ENCODE data around the gene RGS7.
"Not testable (repeated sequence)": the region's sequence is repeated elsewhere in the genome, so short reads cannot be mapped to it uniquely, and the experiment has no call there.

The RGS7 gene

DNA sequence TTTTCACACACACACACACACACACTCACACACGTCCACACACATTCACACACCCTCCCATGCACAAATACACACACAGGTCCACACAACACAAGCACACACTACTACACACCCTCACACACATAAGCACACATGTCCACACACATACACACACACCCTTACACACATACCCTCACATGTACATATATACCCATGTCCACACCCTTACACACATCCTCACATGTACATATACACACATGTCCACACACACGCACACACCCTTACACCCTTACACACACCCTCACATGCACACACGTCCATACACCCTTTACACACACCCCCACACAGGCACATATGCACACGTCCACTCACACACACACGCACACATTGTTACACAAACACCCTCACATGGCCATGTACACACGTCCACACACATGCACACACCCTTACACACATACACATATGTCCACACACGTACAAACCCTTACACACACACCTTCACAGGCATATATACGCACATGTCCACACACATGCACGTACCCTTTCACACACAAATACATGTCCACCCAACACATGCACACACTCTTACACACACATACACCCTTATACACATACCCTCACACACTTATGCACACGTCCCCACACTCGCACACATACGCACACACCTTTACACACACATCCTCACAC is 50.7 kb downstream of the RGS7 start:
- H3K4me3 ChIP-seq (ENCODE audit: low read length): no peak overlapping the region
- H3K4me1 ChIP-seq (ENCODE audit: low read length): no peaks in the 10 kb centered on the region
- no peak overlapping the region for H3K4me2 ChIP-seq (ENCODE audit: low read length)
- no peak overlapping the region for H3K9ac ChIP-seq (ENCODE audit: low read length)
- H2AFZ ChIP-seq (ENCODE audit: low read depth, low read length): no peak overlapping the region
- H3K79me2 ChIP-seq (ENCODE audit: low read length): no peaks in the 10 kb centered on the region
- no peaks in the 10 kb centered on the region for H3K36me3 ChIP-seq (replicated peaks; ENCODE audit: low read depth, low read length)
- H3K9me3 ChIP-seq (ENCODE audit: insufficient read depth, low read length): no peaks in the 10 kb centered on the region
- H3K27me3 ChIP-seq (ENCODE audit: low read depth, low read length): no peaks in the 10 kb centered on the region
- H4K20me1 ChIP-seq (ENCODE audit: insufficient read depth, low read length): no peaks in the 10 kb centered on the region
- TF ChIP-seq, protein P1, sequence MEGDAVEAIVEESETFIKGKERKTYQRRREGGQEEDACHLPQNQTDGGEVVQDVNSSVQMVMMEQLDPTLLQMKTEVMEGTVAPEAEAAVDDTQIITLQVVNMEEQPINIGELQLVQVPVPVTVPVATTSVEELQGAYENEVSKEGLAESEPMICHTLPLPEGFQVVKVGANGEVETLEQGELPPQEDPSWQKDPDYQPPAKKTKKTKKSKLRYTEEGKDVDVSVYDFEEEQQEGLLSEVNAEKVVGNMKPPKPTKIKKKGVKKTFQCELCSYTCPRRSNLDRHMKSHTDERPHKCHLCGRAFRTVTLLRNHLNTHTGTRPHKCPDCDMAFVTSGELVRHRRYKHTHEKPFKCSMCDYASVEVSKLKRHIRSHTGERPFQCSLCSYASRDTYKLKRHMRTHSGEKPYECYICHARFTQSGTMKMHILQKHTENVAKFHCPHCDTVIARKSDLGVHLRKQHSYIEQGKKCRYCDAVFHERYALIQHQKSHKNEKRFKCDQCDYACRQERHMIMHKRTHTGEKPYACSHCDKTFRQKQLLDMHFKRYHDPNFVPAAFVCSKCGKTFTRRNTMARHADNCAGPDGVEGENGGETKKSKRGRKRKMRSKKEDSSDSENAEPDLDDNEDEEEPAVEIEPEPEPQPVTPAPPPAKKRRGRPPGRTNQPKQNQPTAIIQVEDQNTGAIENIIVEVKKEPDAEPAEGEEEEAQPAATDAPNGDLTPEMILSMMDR (IDR thresholded peaks at IDR 0.05; ENCODE audit: low read depth, low read length): no peak
- no peak for TF ChIP-seq EZH2phosphoT487 (IDR thresholded peaks at IDR 0.05; ENCODE audit: low read depth)
- H3K27ac ChIP-seq (ENCODE audit: low read length): no peak overlapping the region

DNA sequence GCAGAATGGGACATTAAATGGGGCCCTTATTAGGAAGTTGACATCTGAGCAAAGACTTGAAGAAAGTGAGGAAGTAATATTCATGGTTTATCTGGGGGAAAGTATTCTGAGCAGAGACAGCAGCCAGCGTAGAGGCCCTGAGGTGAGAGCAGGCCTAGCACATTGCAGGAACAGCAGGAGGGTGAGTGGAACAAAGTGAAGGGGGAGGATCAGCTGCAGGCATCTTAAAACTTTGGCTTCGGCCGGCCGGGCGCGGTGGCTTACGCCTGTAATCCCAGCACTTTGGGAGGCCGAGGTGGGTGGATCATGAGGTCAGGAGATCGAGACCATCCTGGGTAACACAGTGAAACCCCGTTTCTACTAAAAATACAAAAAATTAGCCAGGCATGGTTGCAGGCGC is 55.0 kb downstream of the RGS7 start:
- H3K4me2 ChIP-seq (ENCODE audit: low read length); H2AFZ ChIP-seq (ENCODE audit: low read depth, low read length); H3K4me1 ChIP-seq (ENCODE audit: low read length); H3K9ac ChIP-seq (ENCODE audit: low read length); H4K20me1 ChIP-seq (ENCODE audit: insufficient read depth, low read length); H3K36me3 ChIP-seq (replicated peaks; ENCODE audit: low read depth, low read length); H3K79me2 ChIP-seq (ENCODE audit: low read length); H3K27ac ChIP-seq (ENCODE audit: low read length); H3K9me3 ChIP-seq (ENCODE audit: insufficient read depth, low read length); H3K27me3 ChIP-seq (ENCODE audit: low read depth, low read length); H3K4me3 ChIP-seq (ENCODE audit: low read length): not testable (repeated sequence)

DNA sequence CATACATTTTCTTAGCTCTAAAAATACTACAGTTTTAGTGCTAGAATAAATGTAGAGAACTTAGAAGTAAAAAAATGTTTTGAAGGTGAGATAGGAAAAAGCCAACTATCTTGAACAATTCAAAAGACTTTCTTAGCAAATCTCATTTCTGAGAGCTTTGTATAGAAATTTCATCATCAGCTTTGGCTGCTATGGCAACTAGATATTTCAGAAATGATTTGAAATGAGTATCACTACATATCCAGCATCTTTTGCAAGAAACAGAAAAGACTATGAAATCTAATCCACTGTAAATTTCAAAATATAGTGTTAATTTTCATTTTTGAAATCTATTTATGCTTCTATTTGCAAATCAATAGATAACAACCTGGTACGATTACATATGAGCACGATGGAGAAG is 57.7 kb downstream of the RGS7 start:
- Histone ChIP-seq H3K4me1 (ENCODE audit: low read length) (no peaks in the 10 kb centered on the region), H3K4me2 (ENCODE audit: low read length) (no peak overlapping the region), H3K36me3 (replicated peaks; ENCODE audit: low read depth, low read length) (no peaks in the 10 kb centered on the region), H3K27ac (ENCODE audit: low read length) (no peak overlapping the region), H3K27me3 (ENCODE audit: low read depth, low read length) (no peaks in the 10 kb centered on the region), H3K4me3 (ENCODE audit: low read length) (no peak overlapping the region), H2AFZ (ENCODE audit: low read depth, low read length) (no peak overlapping the region), H4K20me1 (ENCODE audit: insufficient read depth, low read length) (no peaks in the 10 kb centered on the region), H3K9me3 (ENCODE audit: insufficient read depth, low read length) (no peaks in the 10 kb centered on the region), H3K9ac (ENCODE audit: low read length) (no peak overlapping the region), H3K79me2 (ENCODE audit: low read length) (no peaks in the 10 kb centered on the region)
- TF ChIP-seq, protein P1 (IDR thresholded peaks at IDR 0.05; ENCODE audit: low read depth, low read length): no peak
- no peak for TF ChIP-seq EZH2phosphoT487 (IDR thresholded peaks at IDR 0.05; ENCODE audit: low read depth)

DNA sequence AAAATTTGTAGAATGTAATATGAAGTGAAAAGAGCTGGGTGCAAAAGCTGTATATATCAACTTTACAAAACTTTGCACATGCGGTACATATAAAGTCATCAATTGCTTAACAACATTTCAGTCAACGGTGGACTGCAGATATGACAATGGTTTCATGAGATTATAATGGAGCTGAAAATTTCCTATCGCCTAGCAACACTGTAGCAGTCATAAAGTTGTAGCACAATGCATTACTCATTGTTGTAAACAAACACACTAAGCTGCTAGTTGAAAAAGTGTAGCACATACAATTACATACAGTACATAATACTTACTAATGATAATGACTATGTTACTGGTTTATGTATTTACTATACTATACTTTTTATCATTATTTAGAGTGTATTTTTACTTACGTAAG is 64.0 kb downstream of the RGS7 start:
- no peaks in the 10 kb centered on the region for H3K9me3 ChIP-seq (ENCODE audit: insufficient read depth, low read length)
- H3K4me2 ChIP-seq (ENCODE audit: low read length): no peak overlapping the region
- no peak overlapping the region for H2AFZ ChIP-seq (ENCODE audit: low read depth, low read length)
- no peak overlapping the region for H3K4me3 ChIP-seq (ENCODE audit: low read length)
- TF ChIP-seq EZH2phosphoT487 (IDR thresholded peaks at IDR 0.05; ENCODE audit: low read depth): no peak
- H3K27ac ChIP-seq (ENCODE audit: low read length): no peak overlapping the region
- no peak overlapping the region for H3K9ac ChIP-seq (ENCODE audit: low read length)
- H3K79me2 ChIP-seq (ENCODE audit: low read length): no peaks in the 10 kb centered on the region
- peaks cover 7% of the 10 kb centered on the region; the same call in 1 of the 2 replicates for H3K27me3 ChIP-seq (ENCODE audit: low read depth, low read length)
- H4K20me1 ChIP-seq (ENCODE audit: insufficient read depth, low read length): no peaks in the 10 kb centered on the region
- H3K36me3 ChIP-seq (replicated peaks; ENCODE audit: low read depth, low read length): no peaks in the 10 kb centered on the region
- no peaks in the 10 kb centered on the region for H3K4me1 ChIP-seq (ENCODE audit: low read length)

DNA sequence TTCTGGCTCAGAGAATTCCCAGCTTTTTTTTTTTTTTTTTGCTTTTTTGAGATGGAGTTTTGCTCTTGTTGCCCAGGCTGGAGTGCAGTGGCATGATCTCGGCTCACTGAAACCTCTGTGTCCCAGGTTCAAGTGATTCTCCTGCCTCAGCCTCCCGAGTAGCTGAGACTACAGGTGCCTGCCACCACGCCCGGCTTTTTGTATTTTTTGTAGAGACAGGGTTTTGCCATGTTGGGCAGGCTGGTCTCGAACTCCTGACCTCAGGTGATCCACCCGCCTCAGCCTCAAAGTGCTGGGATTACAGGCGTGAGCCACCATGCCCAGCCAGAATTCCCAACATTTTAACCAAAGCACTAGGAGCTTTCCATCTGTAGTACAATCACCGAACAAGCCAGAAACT is 65.5 kb downstream of the RGS7 start:
- not testable (repeated sequence) for H3K4me3 ChIP-seq (ENCODE audit: low read length); H3K79me2 ChIP-seq (ENCODE audit: low read length); H3K9ac ChIP-seq (ENCODE audit: low read length); H3K4me2 ChIP-seq (ENCODE audit: low read length); H4K20me1 ChIP-seq (ENCODE audit: insufficient read depth, low read length); H3K9me3 ChIP-seq (ENCODE audit: insufficient read depth, low read length); H3K36me3 ChIP-seq (replicated peaks; ENCODE audit: low read depth, low read length); H3K27me3 ChIP-seq (ENCODE audit: low read depth, low read length); H3K27ac ChIP-seq (ENCODE audit: low read length); H3K4me1 ChIP-seq (ENCODE audit: low read length); H2AFZ ChIP-seq (ENCODE audit: low read depth, low read length)

Data from OCI-LY3 (cell line).